ENCODE measurements around the gene PDLIM7. TPM values are rescaled to one million over a fixed set of nuclear protein-coding genes. Genes with fewer than 3 reads are reported as not detected.
A peak's percentile ranks its signal among the peaks of the same experiment; 100 is the strongest.

PDLIM7 gene
- total and polyA plus RNA-seq, 2 of the 8 experiments (the other 6 are each of a cell fraction or from before 2014, with no cell fraction given): 67.3 to 94.2 TPM

GRCh38 chr5:177502886-177503285 is 5.5 kb upstream of the PDLIM7 start:
- H3K4me1 ChIP-seq (replicated peaks in 1 of 4; ENCODE audit: control insufficient read depth in 3 of 4, insufficient read depth in 4 of 4, low read length in 3 of 4): peaks cover 0 to 9% (median 6%) of the 10 kb centered on the region in 4 experiments; a peak in 5 of 7 replicates
- H3K9ac ChIP-seq (replicated peaks in 1 of 4; ENCODE audit: extremely low read depth in 1 of 4, low read depth in 3 of 4, low read length in 3 of 4): no peak overlapping the region
- FAIRE-seq (no peak), DNase-seq (ENCODE audit: low read depth in 1 of 2, low spot score in 2 of 2) (no peak)
- no peaks in the 10 kb centered on the region for H4K20me1 ChIP-seq (replicated peaks in 1 of 2; ENCODE audit: control insufficient read depth in 1 of 2, insufficient read depth in 2 of 2, low read length in 2 of 2)
- ChIA-PET CTCF (ENCODE audit: partially characterized antibody) (interaction anchor here (0.8 to 20.8 kb wide), 15 partner anchors 7 to 193 kb away, joined by 3 to 306 read pairs (median 5); partner anchors contain the start of genes DBN1 and DOK3), POLR2A (ENCODE audit: partially characterized antibody) (interaction anchor here (1.2 to 67.5 kb wide), 7 partner anchors 12 to 101 kb away, joined by 3 to 3349 read pairs (median 7); partner anchors contain the start of genes DBN1, DDX41, DOK3 and PDLIM7)
- H3K27ac ChIP-seq (ENCODE audit: low read depth, low read length): no peak overlapping the region
- WGBS, 2 experiments (ENCODE audit: extremely low coverage in 1 of 2, insufficient coverage in 1 of 2, insufficient read length in 1 of 2, insufficient replicate concordance in 2 of 2, low coverage in 1 of 2, low lambda C conversion rate in 2 of 2, missing lambda C conversion rate in 1 of 2): 83% methylated on average over 16 of the region's 16 CpGs; no CpG with 5 or more reads in 1 of the 2 experiments
- H2BK5ac ChIP-seq (ENCODE audit: low read depth, low read length): no peak overlapping the region
- H2BK120ac ChIP-seq (replicated peaks; ENCODE audit: low read depth, low read length): no peak overlapping the region
- H3K79me1 ChIP-seq (ENCODE audit: low read depth, low read length): no peaks in the 10 kb centered on the region
- no peak overlapping the region for H2BK12ac ChIP-seq (ENCODE audit: low read depth, low read length)
- TF ChIP-seq MAX (IDR thresholded peaks at IDR 0.05) (no peak), NANOG (IDR thresholded peaks at IDR 0.05; ENCODE audit: insufficient read depth, low read depth, low read length, poor library complexity, severe bottlenecking) (no peak), TAF7 (optimal IDR thresholded peaks at IDR 0.05; ENCODE audit: borderline replicate concordance, low read depth, low read length) (no peak), SRF (IDR thresholded peaks at IDR 0.05; ENCODE audit: low read depth, low read length) (no peak), RAD21 (IDR thresholded peaks at IDR 0.05 in 1 of 2, conservative IDR thresholded peaks at IDR 0.05 in 1 of 2; ENCODE audit: low read depth in 2 of 2, low read length in 2 of 2) (no peak), CHD2 (IDR thresholded peaks at IDR 0.05; ENCODE audit: low read length) (no peak), KDM1A (IDR thresholded peaks at IDR 0.05; ENCODE audit: borderline replicate concordance, low read length) (no peak)
- H3K79me2 ChIP-seq (ENCODE audit: control insufficient read depth in 1 of 2, insufficient read depth in 2 of 2, low read length in 2 of 2): no peaks in the 10 kb centered on the region
- 0 out of 2 replicates have a peak overlapping the region, but pooled peaks have one; percentile 72 for H2BK20ac ChIP-seq (ENCODE audit: low read length)
- H4K91ac ChIP-seq (replicated peaks; ENCODE audit: insufficient read length, low read length): no peak overlapping the region
- H3K14ac ChIP-seq (ENCODE audit: insufficient read length): no peak overlapping the region
- H3K23ac ChIP-seq (ENCODE audit: insufficient read length): no peak overlapping the region
- H2AFZ ChIP-seq (ENCODE audit: low read length): no peak overlapping the region
- H3K36me3 ChIP-seq (ENCODE audit: control insufficient read depth in 2 of 4, insufficient read depth in 4 of 4, low read length in 3 of 4): peaks cover 0 to 8% (median 0%) of the 10 kb centered on the region in 4 experiments; a peak in 1 of 8 replicates
- no peak overlapping the region for H3K4me2 ChIP-seq (ENCODE audit: insufficient read depth in 1 of 2, low read depth in 2 of 2, low read length in 2 of 2)
- H4K8ac ChIP-seq (ENCODE audit: extremely low read depth, insufficient read depth, low read length): no peak overlapping the region
- H3K27me3 ChIP-seq (replicated peaks in 1 of 4; ENCODE audit: control insufficient read depth in 3 of 4, extremely low read depth in 1 of 4, insufficient read depth in 3 of 4, low read length in 3 of 4): peaks cover 2 to 12% (median 11%) of the 10 kb centered on the region in 4 experiments; a peak in 6 of 7 replicates
- no peak overlapping the region for H4K5ac ChIP-seq (ENCODE audit: insufficient read length, low read depth, low read length)
- H2AK5ac ChIP-seq (ENCODE audit: low read depth, low read length): 0 out of 2 replicates have a peak overlapping the region, but pooled peaks have one; percentile 28
- H3K4me3 ChIP-seq (ENCODE audit: extremely low read depth in 1 of 4, insufficient read depth in 2 of 4, low read depth in 3 of 4, low read length in 4 of 4): no peak overlapping the region
- H3K56ac ChIP-seq (replicated peaks; ENCODE audit: insufficient read length, low read depth, low read length): no peak overlapping the region
- no peak overlapping the region for H3K4ac ChIP-seq (replicated peaks; ENCODE audit: insufficient read length, low read depth, low read length)
- no peak overlapping the region for H2BK15ac ChIP-seq (ENCODE audit: low read length)
- no peaks in the 10 kb centered on the region for H3K9me3 ChIP-seq (ENCODE audit: insufficient read depth in 2 of 2, low read depth in 1 of 2, low read length in 1 of 2)
- H3K18ac ChIP-seq (ENCODE audit: extremely low read depth, low read length): no peak overlapping the region
- H3K23me2 ChIP-seq (ENCODE audit: low read depth, low read length): peaks cover 6% of the 10 kb centered on the region

Measured in H1 (cell line).